ENCODE data around the gene CENPX. TPM values are rescaled to one million over a fixed set of nuclear protein-coding genes. Genes with fewer than 3 reads are reported as not detected.

The CENPX gene
- total RNA-seq, 4 donors from 2014 or later = 85.4 to 131 (median 104) TPM

DNA sequence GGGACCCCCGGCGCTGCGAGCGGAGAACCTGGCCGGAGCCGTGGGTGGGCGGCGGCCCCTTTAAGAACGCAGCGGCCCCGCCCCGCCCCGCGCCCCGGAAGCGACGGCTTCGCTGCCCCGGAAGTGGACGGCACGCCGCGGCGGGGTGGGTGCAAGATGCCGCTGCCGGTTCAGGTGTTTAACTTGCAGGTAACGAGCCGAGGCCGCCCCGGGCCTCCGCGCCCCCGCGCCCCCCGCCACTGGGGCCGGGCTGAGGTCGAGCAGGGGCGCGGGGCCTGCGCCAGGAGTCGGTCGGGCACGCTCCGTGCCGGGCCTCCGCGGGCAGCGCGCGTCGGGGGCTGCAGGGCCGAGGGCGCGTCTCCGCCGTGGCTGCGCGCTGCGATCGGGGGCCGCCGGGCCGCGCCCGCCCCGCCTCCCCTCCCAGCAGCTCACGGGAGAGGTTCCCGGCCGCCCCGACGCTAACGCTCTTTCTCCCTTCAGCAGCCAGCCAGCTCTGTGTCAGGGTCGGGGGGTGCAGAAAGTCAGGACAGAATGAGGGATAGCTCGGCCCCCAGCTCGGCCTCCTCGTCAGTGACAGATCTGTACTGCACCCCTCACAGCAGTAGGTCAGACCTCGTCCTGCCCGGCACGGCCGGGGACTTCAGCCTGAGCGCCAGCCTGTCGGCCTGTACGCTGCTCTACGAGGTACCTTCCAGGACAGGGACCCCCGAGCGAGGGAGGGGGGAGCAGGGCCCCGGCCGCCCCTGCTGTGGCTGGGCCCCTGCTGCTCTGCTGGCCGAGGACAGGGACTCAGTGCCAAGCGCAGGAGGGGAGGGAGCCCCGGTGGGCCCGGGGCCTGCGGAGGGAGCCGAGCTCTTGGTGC is 29.3 kb upstream of the CENPX start, which contains the start of the genes GPS1 and RFNG:
Gene GPS1 (plus strand): TSS at position 123 of the 862 bp plus-strand sequence. CDS start 34 bp downstream, at position 157.
Gene RFNG (minus strand): TSS at position 36 of the 862 bp plus-strand sequence. CDS start 45 bp downstream, outside the sequence.
- Histone ChIP-seq H3K27me3 (no peaks in the 10 kb centered on the region), H3K36me3 (peaks cover 0 to 4% (median 0%) of the 10 kb centered on the region in 4 donors), H3K4me1 (peaks cover 12 to 28% (median 27%) of the 10 kb centered on the region in 4 donors), H3K27ac (peak within 1 kb of the TSS; percentile 62 to 84 (median 74)), H3K4me3 (peak within 1 kb of the TSS; percentile 80 to 89 (median 88)), H3K9me3 (no peaks in the 10 kb centered on the region)
- 0% methylated on average over 54 of the region's 94 CpGs; no CpG with 5 or more reads in 1 of the 2 donors for WGBS, 2 donors (ENCODE audit: low coverage in 1 of 2)
- peak; percentile 87 for DNase-seq
- intact Hi-C loops (cut with DNase I; ENCODE audit: low total_unique reads) (no loop called here), in situ Hi-C loops (cut with MboI; ENCODE audit: low pct_ligation_motif_present in 1 of 4, low pct_unique_long_range_greater_than_20kb in 1 of 4, low sequenced_read_pairs in 3 of 4) (no loop called here)
- TF ChIP-seq EP300 (IDR thresholded peaks at IDR 0.05; ENCODE audit: low read depth) = no peak
- TF ChIP-seq POLR2A (IDR thresholded peaks at IDR 0.05) = no peak
- peak; percentile 34 to 46 (median 35) for TF ChIP-seq POLR2AphosphoS5 (IDR thresholded peaks at IDR 0.05)

- peaks cover 12 to 28% (median 27%) of the 10 kb centered on the region in 4 donors for H3K4me1 ChIP-seq
- H3K27me3 ChIP-seq = no peaks in the 10 kb centered on the region
- H3K4me3 ChIP-seq = peak overlapping the region; percentile 77 to 88 (median 84)
- peak overlapping the region; percentile 62 to 84 (median 74) for H3K27ac ChIP-seq
- DNase-seq = no peak
- intact Hi-C loops (cut with DNase I; ENCODE audit: low total_unique reads) = no loop called here
- TF ChIP-seq POLR2AphosphoS5 (IDR thresholded peaks at IDR 0.05) (no peak), POLR2A (IDR thresholded peaks at IDR 0.05) (no peak), EP300 (IDR thresholded peaks at IDR 0.05; ENCODE audit: low read depth) (no peak)
- TF ChIP-seq, protein P1, sequence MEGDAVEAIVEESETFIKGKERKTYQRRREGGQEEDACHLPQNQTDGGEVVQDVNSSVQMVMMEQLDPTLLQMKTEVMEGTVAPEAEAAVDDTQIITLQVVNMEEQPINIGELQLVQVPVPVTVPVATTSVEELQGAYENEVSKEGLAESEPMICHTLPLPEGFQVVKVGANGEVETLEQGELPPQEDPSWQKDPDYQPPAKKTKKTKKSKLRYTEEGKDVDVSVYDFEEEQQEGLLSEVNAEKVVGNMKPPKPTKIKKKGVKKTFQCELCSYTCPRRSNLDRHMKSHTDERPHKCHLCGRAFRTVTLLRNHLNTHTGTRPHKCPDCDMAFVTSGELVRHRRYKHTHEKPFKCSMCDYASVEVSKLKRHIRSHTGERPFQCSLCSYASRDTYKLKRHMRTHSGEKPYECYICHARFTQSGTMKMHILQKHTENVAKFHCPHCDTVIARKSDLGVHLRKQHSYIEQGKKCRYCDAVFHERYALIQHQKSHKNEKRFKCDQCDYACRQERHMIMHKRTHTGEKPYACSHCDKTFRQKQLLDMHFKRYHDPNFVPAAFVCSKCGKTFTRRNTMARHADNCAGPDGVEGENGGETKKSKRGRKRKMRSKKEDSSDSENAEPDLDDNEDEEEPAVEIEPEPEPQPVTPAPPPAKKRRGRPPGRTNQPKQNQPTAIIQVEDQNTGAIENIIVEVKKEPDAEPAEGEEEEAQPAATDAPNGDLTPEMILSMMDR (IDR thresholded peaks at IDR 0.05) = no peak
- 76% methylated on average over 12 of the region's 79 CpGs; no CpG with 5 or more reads in 1 of the 2 donors for WGBS, 2 donors (ENCODE audit: low coverage in 1 of 2)
- peaks cover 0 to 4% (median 0%) of the 10 kb centered on the region in 4 donors for H3K36me3 ChIP-seq
- no peaks in the 10 kb centered on the region for H3K9me3 ChIP-seq
- in situ Hi-C loops (cut with MboI; ENCODE audit: low pct_ligation_motif_present in 1 of 4, low pct_unique_long_range_greater_than_20kb in 1 of 4, low sequenced_read_pairs in 3 of 4) = no loop called here
Observed at GRCh38 chr17:82050761-82051641, 28.3 kb upstream of the CENPX start.

- no peak for DNase-seq
- H3K36me3 ChIP-seq = peaks cover 0 to 4% (median 0%) of the 10 kb centered on the region in 4 donors
- H3K4me1 ChIP-seq = peaks cover 12 to 28% (median 27%) of the 10 kb centered on the region in 4 donors
- H3K27ac ChIP-seq = peak overlapping the region in 1 of 4 donors; percentile 84
- intact Hi-C loops (cut with DNase I; ENCODE audit: low total_unique reads) (no loop called here), in situ Hi-C loops (cut with MboI; ENCODE audit: low pct_ligation_motif_present in 1 of 4, low pct_unique_long_range_greater_than_20kb in 1 of 4, low sequenced_read_pairs in 3 of 4) (no loop called here)
- 91% methylated on average over 28 of the region's 28 CpGs; no CpG with 5 or more reads in 1 of the 2 donors for WGBS, 2 donors (ENCODE audit: low coverage in 1 of 2)
- TF ChIP-seq EP300 (IDR thresholded peaks at IDR 0.05; ENCODE audit: low read depth) = no peak
- no peak for TF ChIP-seq POLR2A (IDR thresholded peaks at IDR 0.05)
- TF ChIP-seq, protein P1 (IDR thresholded peaks at IDR 0.05) = no peak
- TF ChIP-seq POLR2AphosphoS5 (IDR thresholded peaks at IDR 0.05) = no peak
- no peaks in the 10 kb centered on the region for H3K27me3 ChIP-seq
- H3K4me3 ChIP-seq = peak overlapping the region in 1 of 4 donors; percentile 87
- no peaks in the 10 kb centered on the region for H3K9me3 ChIP-seq
Observed at GRCh38 chr17:82050152-82050760, 27.6 kb upstream of the CENPX start.

- TF ChIP-seq EP300 (IDR thresholded peaks at IDR 0.05; ENCODE audit: low read depth) = no peak
- H3K9me3 ChIP-seq = no peaks in the 10 kb centered on the region
- H3K4me1 ChIP-seq = peaks cover 12 to 28% (median 27%) of the 10 kb centered on the region in 4 donors
- no peak overlapping the region for H3K27ac ChIP-seq
- intact Hi-C loops (cut with DNase I; ENCODE audit: low total_unique reads) = no loop called here
- no peaks in the 10 kb centered on the region for H3K36me3 ChIP-seq
- no peak overlapping the region for H3K4me3 ChIP-seq
- in situ Hi-C loops (cut with MboI; ENCODE audit: low pct_ligation_motif_present in 1 of 4, low pct_unique_long_range_greater_than_20kb in 1 of 4, low sequenced_read_pairs in 3 of 4) = loop anchor here in 2 of 4 donors (25.0 kb wide), 1 partner anchor 113 kb away; no protein-coding TSS in a partner anchor
- WGBS, 2 donors (ENCODE audit: low coverage in 1 of 2) = 81% methylated on average over 11 of the region's 16 CpGs; no CpG with 5 or more reads in 1 of the 2 donors
- no peak for DNase-seq
- H3K27me3 ChIP-seq = no peaks in the 10 kb centered on the region
Observed at GRCh38 chr17:82049521-82049971, 26.9 kb upstream of the CENPX start.

Data from transverse colon (tissue), 4 donors.